ENCODE data around the gene ZNF821. TPM values are rescaled to one million over a fixed set of nuclear protein-coding genes. Genes with fewer than 3 reads are reported as not detected.
"Not testable (repeated sequence)": the region's sequence is repeated elsewhere in the genome, so short reads cannot be mapped to it uniquely, and the experiment has no call there.

The ZNF821 gene
- total and polyA plus RNA-seq, 2 donors = 4.9 to 5.8 TPM

- WGBS = 89% methylated on average over 11 of the region's 11 CpGs
- no peak overlapping the region for H3K4me3 ChIP-seq (ENCODE audit: low read depth, low read length)
- no peak overlapping the region for H3K27ac ChIP-seq (ENCODE audit: low read depth)
Measured at GRCh38 chr16:71916397-71916920, 32.5 kb upstream of the ZNF821 start.

GRCh38 chr16:71915350-71915749 is 31.4 kb upstream of the ZNF821 start:
- peaks cover 6% of the 10 kb centered on the region for H3K36me3 ChIP-seq (ENCODE audit: insufficient read depth)
- 97% methylated on average over 2 of the region's 2 CpGs for WGBS
- no peak overlapping the region for H3K4me3 ChIP-seq (ENCODE audit: low read depth, low read length)
- no peaks in the 10 kb centered on the region for H3K4me1 ChIP-seq (ENCODE audit: insufficient read depth)
- no peak overlapping the region for H3K27ac ChIP-seq (ENCODE audit: low read depth)
- no peak for DNase-seq (ENCODE audit: extremely low spot score)

More at GRCh38 chr16:71916397-71916920, 32.5 kb upstream of the ZNF821 start:
- no peak for DNase-seq (ENCODE audit: extremely low spot score)
- H3K4me1 ChIP-seq (ENCODE audit: insufficient read depth) = no peaks in the 10 kb centered on the region
- peaks cover 12% of the 10 kb centered on the region for H3K36me3 ChIP-seq (ENCODE audit: insufficient read depth)

- Histone ChIP-seq H3K36me3 (ENCODE audit: insufficient read depth) (peaks cover 5% of the 10 kb centered on the region), H3K4me3 (ENCODE audit: low read depth, low read length) (no peak overlapping the region), H3K27ac (ENCODE audit: low read depth) (no peak overlapping the region), H3K4me1 (ENCODE audit: insufficient read depth) (no peaks in the 10 kb centered on the region)
- 70% methylated on average over 2 of the region's 2 CpGs for WGBS
- DNase-seq (ENCODE audit: extremely low spot score) = no peak
Measured at GRCh38 chr16:71914802-71915201, 30.8 kb upstream of the ZNF821 start.

- Histone ChIP-seq H3K27ac (ENCODE audit: low read depth) (no peak overlapping the region), H3K4me1 (ENCODE audit: insufficient read depth) (no peaks in the 10 kb centered on the region), H3K36me3 (ENCODE audit: insufficient read depth) (peaks cover 3% of the 10 kb centered on the region), H3K4me3 (ENCODE audit: low read depth, low read length) (no peak overlapping the region)
- no peak for DNase-seq (ENCODE audit: extremely low spot score)
- WGBS = 87% methylated on average over 6 of the region's 6 CpGs
Measured at GRCh38 chr16:71912534-71913275, 28.7 kb upstream of the ZNF821 start.

GRCh38 chr16:71911121-71911520 is 27.1 kb upstream of the ZNF821 start:
- no peaks in the 10 kb centered on the region for H3K4me1 ChIP-seq (ENCODE audit: insufficient read depth)
- H3K27ac ChIP-seq (ENCODE audit: low read depth) = no peak overlapping the region
- H3K36me3 ChIP-seq (ENCODE audit: insufficient read depth) = no peaks in the 10 kb centered on the region
- no peak for DNase-seq (ENCODE audit: extremely low spot score)
- no peak overlapping the region for H3K4me3 ChIP-seq (ENCODE audit: low read depth, low read length)
- WGBS = 91% methylated on average over 7 of the region's 7 CpGs

GRCh38 chr16:71905765-71906164 is 21.8 kb upstream of the ZNF821 start:
- not testable (repeated sequence) for DNase-seq (ENCODE audit: extremely low spot score); H3K4me1 ChIP-seq (ENCODE audit: insufficient read depth); H3K4me3 ChIP-seq (ENCODE audit: low read depth, low read length); H3K36me3 ChIP-seq (ENCODE audit: insufficient read depth); H3K27ac ChIP-seq (ENCODE audit: low read depth)
- 86% methylated on average over 6 of the region's 6 CpGs for WGBS

GRCh38 chr16:71904239-71904638 is 20.3 kb upstream of the ZNF821 start:
- Histone ChIP-seq H3K4me3 (ENCODE audit: low read depth, low read length) (no peak overlapping the region), H3K27ac (ENCODE audit: low read depth) (no peak overlapping the region), H3K36me3 (ENCODE audit: insufficient read depth) (no peaks in the 10 kb centered on the region), H3K4me1 (ENCODE audit: insufficient read depth) (no peaks in the 10 kb centered on the region)
- no peak for DNase-seq (ENCODE audit: extremely low spot score)
- 88% methylated on average over 9 of the region's 9 CpGs for WGBS

- no peak overlapping the region for H3K27ac ChIP-seq (ENCODE audit: low read depth)
- DNase-seq (ENCODE audit: extremely low spot score) = no peak
- H3K4me1 ChIP-seq (ENCODE audit: insufficient read depth) = no peaks in the 10 kb centered on the region
- no peaks in the 10 kb centered on the region for H3K36me3 ChIP-seq (ENCODE audit: insufficient read depth)
- 91% methylated on average over 2 of the region's 2 CpGs for WGBS
- H3K4me3 ChIP-seq (ENCODE audit: low read depth, low read length) = no peak overlapping the region
Measured at GRCh38 chr16:71903608-71904007, 19.6 kb upstream of the ZNF821 start.

- Histone ChIP-seq H3K27ac (ENCODE audit: low read depth) (no peak overlapping the region), H3K4me1 (ENCODE audit: insufficient read depth) (no peaks in the 10 kb centered on the region), H3K36me3 (ENCODE audit: insufficient read depth) (no peaks in the 10 kb centered on the region), H3K4me3 (ENCODE audit: low read depth, low read length) (no peak overlapping the region)
- WGBS = 92% methylated on average over 5 of the region's 5 CpGs
- no peak for DNase-seq (ENCODE audit: extremely low spot score)
Measured at GRCh38 chr16:71902656-71903365, 18.8 kb upstream of the ZNF821 start.

- WGBS = 95% methylated on average over 4 of the region's 4 CpGs
- Histone ChIP-seq H3K36me3 (ENCODE audit: insufficient read depth) (peaks cover 1% of the 10 kb centered on the region), H3K4me1 (ENCODE audit: insufficient read depth) (peaks cover 1% of the 10 kb centered on the region), H3K4me3 (ENCODE audit: low read depth, low read length) (no peak overlapping the region), H3K27ac (ENCODE audit: low read depth) (no peak overlapping the region)
- no peak for DNase-seq (ENCODE audit: extremely low spot score)
Measured at GRCh38 chr16:71899171-71899570, 15.2 kb upstream of the ZNF821 start.

GRCh38 chr16:71896764-71897368 is 12.9 kb upstream of the ZNF821 start:
- no peak for DNase-seq (ENCODE audit: extremely low spot score)
- Histone ChIP-seq H3K4me3 (ENCODE audit: low read depth, low read length) (peak overlapping the region; percentile 60), H3K36me3 (ENCODE audit: insufficient read depth) (peaks cover 1% of the 10 kb centered on the region), H3K27ac (ENCODE audit: low read depth) (peak overlapping the region; percentile 38), H3K4me1 (ENCODE audit: insufficient read depth) (peaks cover 1% of the 10 kb centered on the region)
- 66% methylated on average over 15 of the region's 15 CpGs for WGBS

- no peak for DNase-seq (ENCODE audit: extremely low spot score)
- peak overlapping the region; percentile 60 for H3K4me3 ChIP-seq (ENCODE audit: low read depth, low read length)
- peaks cover 1% of the 10 kb centered on the region for H3K36me3 ChIP-seq (ENCODE audit: insufficient read depth)
- peaks cover 1% of the 10 kb centered on the region for H3K4me1 ChIP-seq (ENCODE audit: insufficient read depth)
- under 1% methylated on average over 44 of the region's 44 CpGs for WGBS
- peak overlapping the region; percentile 99 for H3K27ac ChIP-seq (ENCODE audit: low read depth)
Measured at GRCh38 chr16:71895679-71896365, 11.8 kb upstream of the ZNF821 start.

- H3K36me3 ChIP-seq (ENCODE audit: insufficient read depth) = peaks cover 1% of the 10 kb centered on the region
- peak; percentile 93 for DNase-seq (ENCODE audit: extremely low spot score)
- H3K4me3 ChIP-seq (ENCODE audit: low read depth, low read length) = peak within 1 kb of the TSS; percentile 60
- WGBS = under 1% methylated on average over 67 of the region's 67 CpGs
- H3K4me1 ChIP-seq (ENCODE audit: insufficient read depth) = peaks cover 1% of the 10 kb centered on the region
- H3K27ac ChIP-seq (ENCODE audit: low read depth) = peak within 1 kb of the TSS; percentile 99
Measured at GRCh38 chr16:71894921-71895678, 11.1 kb upstream of the ZNF821 start, which contains the start of gene IST1. Gene IST1, plus strand, starts transcription at chr16:71895531. Its CDS starts 20,110 bp downstream, at chr16:71915641.
